M059J (cell line): ENCODE results near the gene HMG20B. TPM values are rescaled to one million over a fixed set of nuclear protein-coding genes. Genes with fewer than 3 reads are reported as not detected.

Experiments used
- DNase-seq: peaks from one replicate; pipeline ENCODE4 v3.0.0-alpha.2; 2012; ENCODE audit warnings: low read depth
- total RNA-seq: library from RNA; depleted of rRNA; stranded (reverse); fragments of >200 nt; shearing (Covaris generic); gene quantifications from 2 replicates; pipeline ENCODE4 v1.2.3, GENCODE V29; 2014; rRNA removed

HMG20B gene
- total RNA-seq, 1 experiment from 2014 or later = 151 TPM

- no peak for DNase-seq
These were observed 48.2 kb downstream of the HMG20B start for GRCh38 chr19:3620817-3621547.

DNA sequence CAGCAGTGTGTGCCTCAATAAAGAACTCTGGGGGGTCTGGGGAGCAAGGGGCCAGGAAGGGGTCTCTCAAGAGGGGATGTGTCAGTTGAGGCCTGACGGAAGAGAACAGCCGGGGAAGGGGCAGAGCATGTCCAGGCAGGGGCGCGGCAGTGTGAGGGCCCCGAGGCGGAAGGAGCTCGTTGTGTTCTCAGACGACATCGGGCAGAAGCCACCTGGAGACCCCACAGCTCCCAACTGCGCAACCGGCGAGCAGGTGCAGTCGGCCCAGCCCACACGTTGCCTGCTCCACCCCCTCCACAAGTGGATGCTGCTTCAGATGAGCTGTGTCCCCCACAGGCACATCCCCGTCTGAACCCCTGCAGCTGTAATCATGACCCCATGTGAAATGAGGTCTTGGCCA is 48.9 kb downstream of the HMG20B start:
- DNase-seq = no peak

DNA sequence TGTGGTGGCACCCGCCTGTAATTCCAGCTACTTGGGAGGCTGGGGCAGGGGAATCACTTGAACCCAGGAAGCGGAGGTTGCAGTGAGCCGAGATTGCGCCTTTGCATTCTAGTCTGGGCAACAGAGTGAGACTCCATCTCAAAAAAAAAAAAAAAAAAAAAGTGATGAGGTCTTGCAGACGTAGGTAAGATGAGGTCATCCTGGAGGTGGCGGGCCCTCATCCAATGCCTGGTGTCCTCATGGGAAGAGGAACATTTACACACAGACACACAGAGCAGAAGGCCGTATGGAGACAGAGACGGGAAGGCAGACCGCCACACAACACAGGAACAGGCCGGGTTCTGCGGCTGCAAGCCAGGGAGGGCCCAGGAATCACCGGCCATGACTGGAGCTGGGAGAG is 49.5 kb downstream of the HMG20B start:
- DNase-seq = no peak

DNA sequence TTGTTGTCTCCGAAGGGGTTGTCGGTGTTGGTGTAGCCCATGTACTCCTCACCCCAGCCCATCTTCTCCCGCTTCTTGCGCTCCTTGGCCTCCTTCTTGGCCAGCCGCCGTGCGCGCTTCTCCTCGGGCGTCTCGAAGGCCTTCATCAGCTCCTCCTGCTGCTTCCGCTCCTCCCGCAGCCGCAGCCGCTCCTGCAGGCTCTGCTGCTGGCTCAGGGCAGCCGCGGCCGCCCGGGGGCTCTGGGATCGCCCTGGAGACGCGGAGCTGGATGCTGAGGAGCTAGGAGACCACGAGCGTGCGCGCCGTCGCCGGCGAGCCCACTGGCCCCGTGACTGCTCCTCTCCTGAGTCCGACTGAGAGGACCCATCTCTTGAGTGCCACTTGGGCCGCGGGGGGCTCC is 51.0 kb downstream of the HMG20B start:
- no peak for DNase-seq

DNA sequence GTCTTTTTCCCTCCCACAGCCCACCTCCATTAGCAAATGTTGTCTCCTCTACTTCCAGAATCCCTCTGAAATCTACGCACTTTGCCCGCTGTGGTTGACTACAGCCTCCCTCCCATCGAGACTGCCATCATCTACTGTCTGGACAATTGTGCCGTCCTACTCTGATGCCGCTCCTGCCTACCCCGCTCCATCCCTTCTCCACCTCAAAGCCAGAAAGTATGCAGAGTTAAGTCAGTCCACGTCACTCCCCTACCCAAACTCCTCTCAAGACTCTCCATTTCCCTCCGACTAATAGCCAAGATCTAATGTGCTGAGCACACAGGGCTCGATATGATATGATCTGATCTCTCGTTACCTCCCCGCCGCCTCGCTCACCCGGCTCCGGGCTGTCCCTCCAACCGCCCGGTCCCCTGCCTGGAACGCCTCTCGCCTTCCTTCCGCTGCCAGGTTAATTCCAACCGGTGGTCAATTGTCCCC is 53.3 kb downstream of the HMG20B start:
- peak; percentile 25 for DNase-seq

GRCh38 chr19:3626473-3627350 is 54.0 kb downstream of the HMG20B start, which contains the start of gene CACTIN:
Gene CACTIN (minus strand): TSS chr19:3626790. CDS start chr19:3626762, 28 bp downstream.
- DNase-seq = peak; percentile 98

DNA sequence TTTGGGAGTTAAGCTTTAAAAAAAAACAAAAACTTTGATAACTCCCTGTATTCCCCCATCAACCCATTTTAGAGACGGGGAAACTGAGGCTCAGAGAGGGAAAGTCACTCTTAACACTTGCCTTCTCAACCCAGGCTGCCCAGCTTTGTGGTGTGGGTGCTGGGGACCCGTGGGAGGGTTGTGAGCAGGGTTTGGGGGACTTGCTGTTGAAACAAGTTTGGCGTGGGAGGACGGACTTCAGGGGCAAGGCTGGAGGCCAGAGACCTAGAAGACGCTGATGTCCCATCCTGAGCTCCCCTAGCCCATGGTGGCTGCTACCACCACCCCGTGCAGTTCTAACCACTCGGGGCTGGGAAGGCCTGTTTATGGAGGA is 54.6 kb downstream of the HMG20B start:
- DNase-seq = no peak

Other genes starting within 250 kb of the HMG20B start
- 26.5 and 56.9 TPM in 2 replicates for gene NFIC, start 206.4 kb upstream of the HMG20B start, total RNA-seq
- not detected in 2 replicates for gene SMIM24, start 92.4 kb upstream of the HMG20B start, total RNA-seq
- not detected in 2 replicates for gene SMIM44, start 89.5 kb upstream of the HMG20B start, total RNA-seq
- 6.9 and 16.4 TPM in 2 replicates for gene DOHH, start 72.3 kb upstream of the HMG20B start, total RNA-seq
- gene FZR1, start 66.6 kb upstream of the HMG20B start, total RNA-seq = 35.7 and 56.5 TPM in 2 replicates
- gene TEKTIP1, start 33.8 kb upstream of the HMG20B start, total RNA-seq = not detected in 2 replicates
- 50.7 and 105 TPM in 2 replicates for gene MFSD12, start 15.4 kb upstream of the HMG20B start, total RNA-seq
- gene GIPC3, start 12.5 kb downstream of the HMG20B start, total RNA-seq = not detected in 2 replicates
- gene TBXA2R, start 33.9 kb downstream of the HMG20B start, total RNA-seq = 0.59 TPM in 1 of 2 replicates, not detected in the other
- 13.7 and 31.1 TPM in 2 replicates for gene CACTIN, start 53.8 kb downstream of the HMG20B start, total RNA-seq
- gene PIP5K1C, start 127.5 kb downstream of the HMG20B start, total RNA-seq = 11.4 and 15.8 TPM in 2 replicates
- 0.30 and 0.49 TPM in 2 replicates for gene TJP3, start 135.4 kb downstream of the HMG20B start, total RNA-seq
- 13.7 and 15.0 TPM in 2 replicates for gene APBA3, start 188.7 kb downstream of the HMG20B start, total RNA-seq
- gene MRPL54, start 189.7 kb downstream of the HMG20B start, total RNA-seq = 48.6 and 81.6 TPM in 2 replicates
- not detected in 2 replicates for gene RAX2, start 199.3 kb downstream of the HMG20B start, total RNA-seq
- gene MATK, start 213.4 kb downstream of the HMG20B start, total RNA-seq = not detected in 2 replicates